ENCODE measurements around the gene FBXL3. TPM values are rescaled to one million over a fixed set of nuclear protein-coding genes. Genes with fewer than 3 reads are reported as not detected.

Gene FBXL3
- total RNA-seq (2014; rRNA removed; shearing (Covaris generic)): 38.8 and 47.3 TPM in 2 replicates

GRCh38 chr13:77026861-77027621 is at the start of gene FBXL3:
TSS of gene FBXL3 (minus strand) at chr13:77027159. CDS start at chr13:77021860, 5,299 bp downstream.

GRCh38 chr13:76991796-76992547 is 35.0 kb downstream of the FBXL3 start, which contains the start of gene CLN5:
TSS of gene CLN5 (plus strand) at chr13:76992081. CDS start at chr13:76992099, 18 bp downstream.

Other genes starting within 250 kb of the FBXL3 start
- gene KCTD12, start 140.8 kb downstream of the FBXL3 start, total RNA-seq (2014; rRNA removed; shearing (Covaris generic)): 1.6 and 2.0 TPM in 2 replicates
- not detected in 2 replicates for gene ACOD1, start 78.6 kb downstream of the FBXL3 start, total RNA-seq (2014; rRNA removed; shearing (Covaris generic))
- gene CLN5, start 35.1 kb downstream of the FBXL3 start, total RNA-seq (2014; rRNA removed; shearing (Covaris generic)): 7.0 and 14.8 TPM in 2 replicates